Choroid plexus epithelial cell (primary cell): Measurements from ENCODE around the gene KCTD20.

Source experiments
- DNase-seq: peaks from one replicate; pipeline ENCODE4 v3.0.0-alpha.2; 2010; ENCODE audit warnings: low read depth
- H3K4me3 ChIP-seq: 2 replicates; pipeline ENCODE4 v1.5.1; 2011; ENCODE audit warnings: low read depth, mild to moderate bottlenecking, control low read depth, low read length, moderate library complexity
- TF ChIP-seq, protein P1 (sequence below): conservative IDR thresholded peaks from 2 replicates; pipeline ENCODE4 v1.5.1; 2011; ENCODE audit warnings: low read depth, mild to moderate bottlenecking, control low read depth, inconsistent platforms, low read length, moderate library complexity

The KCTD20 gene

DNA sequence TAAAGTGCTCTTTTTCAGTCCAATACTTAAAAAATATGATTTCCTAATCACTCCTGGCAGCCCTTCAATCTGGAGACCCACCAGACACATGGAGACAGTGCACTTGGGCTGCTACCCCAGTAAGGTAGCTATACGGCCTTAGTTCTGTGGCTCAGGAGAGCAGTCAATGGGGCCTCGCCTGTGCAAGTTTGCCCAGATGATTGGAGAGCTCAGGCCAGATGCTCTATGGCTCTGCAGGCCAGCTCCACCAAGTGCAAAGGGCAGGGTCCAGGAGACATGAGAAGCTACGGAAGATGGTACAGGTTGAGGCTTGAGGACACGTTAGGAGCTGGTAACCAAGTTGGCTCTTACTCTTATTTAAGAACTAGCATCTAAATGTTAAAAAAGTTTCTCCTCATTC is 73.8 kb downstream of the KCTD20 start:
- no peak for DNase-seq
- no peak overlapping the region for H3K4me3 ChIP-seq
- TF ChIP-seq, protein P1, sequence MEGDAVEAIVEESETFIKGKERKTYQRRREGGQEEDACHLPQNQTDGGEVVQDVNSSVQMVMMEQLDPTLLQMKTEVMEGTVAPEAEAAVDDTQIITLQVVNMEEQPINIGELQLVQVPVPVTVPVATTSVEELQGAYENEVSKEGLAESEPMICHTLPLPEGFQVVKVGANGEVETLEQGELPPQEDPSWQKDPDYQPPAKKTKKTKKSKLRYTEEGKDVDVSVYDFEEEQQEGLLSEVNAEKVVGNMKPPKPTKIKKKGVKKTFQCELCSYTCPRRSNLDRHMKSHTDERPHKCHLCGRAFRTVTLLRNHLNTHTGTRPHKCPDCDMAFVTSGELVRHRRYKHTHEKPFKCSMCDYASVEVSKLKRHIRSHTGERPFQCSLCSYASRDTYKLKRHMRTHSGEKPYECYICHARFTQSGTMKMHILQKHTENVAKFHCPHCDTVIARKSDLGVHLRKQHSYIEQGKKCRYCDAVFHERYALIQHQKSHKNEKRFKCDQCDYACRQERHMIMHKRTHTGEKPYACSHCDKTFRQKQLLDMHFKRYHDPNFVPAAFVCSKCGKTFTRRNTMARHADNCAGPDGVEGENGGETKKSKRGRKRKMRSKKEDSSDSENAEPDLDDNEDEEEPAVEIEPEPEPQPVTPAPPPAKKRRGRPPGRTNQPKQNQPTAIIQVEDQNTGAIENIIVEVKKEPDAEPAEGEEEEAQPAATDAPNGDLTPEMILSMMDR, result no peak

DNA sequence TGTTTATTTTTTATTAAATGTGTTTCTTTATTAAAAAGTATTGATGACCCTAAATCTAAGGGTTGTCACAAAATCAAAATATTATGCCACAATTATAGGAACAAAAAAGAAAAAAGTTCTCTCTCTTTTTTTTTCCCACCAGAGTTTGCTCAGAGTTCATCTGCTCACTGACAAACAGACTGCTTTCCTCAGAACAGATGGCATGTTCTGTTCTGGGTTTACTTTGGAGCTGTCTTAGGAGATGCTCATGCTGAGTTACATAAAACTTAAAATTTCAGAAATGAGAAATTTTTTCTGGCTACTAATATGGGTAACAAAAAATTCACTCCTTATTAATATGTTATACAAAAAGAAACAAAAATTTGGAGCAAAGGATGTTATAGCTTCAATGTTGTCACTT is 74.2 kb downstream of the KCTD20 start:
- TF ChIP-seq, protein P1, result no peak
- DNase-seq, result no peak
- no peak overlapping the region for H3K4me3 ChIP-seq

DNA sequence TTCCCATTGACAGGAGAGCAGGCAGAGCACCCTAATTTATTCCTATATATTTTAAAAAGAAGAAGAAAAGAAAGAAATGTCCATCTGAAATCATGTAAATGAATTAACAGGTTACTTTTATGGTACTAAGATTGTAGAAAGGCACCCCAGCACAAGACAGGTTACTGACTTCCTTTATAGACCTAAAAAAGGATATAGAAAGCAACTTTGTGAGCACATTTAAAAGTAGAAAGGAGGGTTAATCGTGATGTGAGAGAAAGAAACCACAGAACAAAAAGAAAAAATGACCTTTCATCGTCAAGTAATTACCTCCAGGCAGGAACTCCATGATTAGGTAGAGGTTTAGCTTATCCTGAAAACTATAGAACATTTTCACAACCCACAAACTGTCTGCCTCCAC is 74.6 kb downstream of the KCTD20 start:
- no peak for DNase-seq
- H3K4me3 ChIP-seq, result no peak overlapping the region
- TF ChIP-seq, protein P1, result no peak

GRCh38 chr6:36519352-36519751 is 76.6 kb downstream of the KCTD20 start:
- TF ChIP-seq, protein P1, result no peak
- no peak overlapping the region for H3K4me3 ChIP-seq
- no peak for DNase-seq

DNA sequence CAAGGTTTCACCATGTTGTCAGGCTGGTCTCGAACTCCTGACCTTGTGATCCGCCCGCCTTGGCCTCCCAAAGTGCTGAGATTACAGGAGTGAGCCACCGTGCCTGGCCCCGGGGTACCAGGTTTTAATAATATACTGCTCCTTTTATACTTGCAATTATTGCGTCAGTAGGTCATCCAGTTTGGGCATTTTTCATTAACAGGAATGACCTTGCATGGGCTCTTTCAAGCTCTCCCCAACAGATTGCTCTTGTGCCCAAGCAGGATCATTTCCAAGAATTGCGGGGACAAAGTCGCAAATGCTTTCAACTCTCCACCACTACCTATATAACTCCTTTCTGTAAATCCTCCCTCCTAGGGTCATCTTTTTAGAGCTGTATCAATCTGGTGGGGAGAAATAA is 80.7 kb downstream of the KCTD20 start:
- TF ChIP-seq, protein P1, result no peak
- no peak overlapping the region for H3K4me3 ChIP-seq
- DNase-seq, result no peak

- H3K4me3 ChIP-seq, result no peak overlapping the region
- DNase-seq, result no peak
- TF ChIP-seq, protein P1, result no peak
These were observed 81.2 kb downstream of the KCTD20 start for GRCh38 chr6:36523936-36524499.

DNA sequence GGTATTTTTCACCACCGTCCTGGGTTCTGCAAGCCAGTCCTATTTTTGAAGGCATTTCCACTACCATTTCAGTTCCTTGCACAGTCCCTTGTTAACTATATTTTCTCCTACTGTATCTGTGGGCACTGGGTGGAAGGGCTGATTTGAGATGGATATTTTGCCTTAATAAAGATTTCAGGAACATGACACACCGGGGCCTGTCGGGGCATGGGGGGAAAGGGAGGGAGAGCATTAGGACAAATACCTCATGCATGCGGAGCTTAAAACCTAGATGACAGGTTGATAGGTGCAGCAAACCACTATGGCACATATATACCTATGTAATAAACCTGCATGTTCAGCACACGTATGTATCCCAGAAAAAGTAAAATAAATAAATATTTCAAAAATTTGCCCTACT is 82.1 kb downstream of the KCTD20 start:
- TF ChIP-seq, protein P1, result no peak
- H3K4me3 ChIP-seq, result no peak overlapping the region
- no peak for DNase-seq
